ENCODE measurements around the gene KRT10. TPM values are rescaled to one million over a fixed set of nuclear protein-coding genes. Genes with fewer than 3 reads are reported as not detected.

KRT10 gene
- total and polyA plus RNA-seq, 4 donors = 4.3 to 65.0 (median 40.0) TPM

GRCh38 chr17:40813804-40814203 is 8.6 kb downstream of the KRT10 start:
- Histone ChIP-seq H3K27ac (ENCODE audit: low read depth, low read length) (no peak overlapping the region), H3K4me3 (ENCODE audit: low read depth, low read length) (no peak overlapping the region), H3K27me3 (ENCODE audit: control insufficient read depth, insufficient read depth, low read length) (peaks cover 7% of the 10 kb centered on the region), H3K4me1 (ENCODE audit: control insufficient read depth, insufficient read depth, low read length) (no peaks in the 10 kb centered on the region), H3K36me3 (ENCODE audit: control insufficient read depth, insufficient read depth, low read length) (no peaks in the 10 kb centered on the region), H3K9me3 (ENCODE audit: control insufficient read depth, insufficient read depth, low read length) (no peaks in the 10 kb centered on the region)
- WGBS (ENCODE audit: insufficient coverage) = 70% methylated on average over 3 of the region's 4 CpGs
- no peak for DNase-seq (ENCODE audit: low read depth in 4 of 6, low spot score in 6 of 6)

- Histone ChIP-seq H3K4me1 (ENCODE audit: control insufficient read depth, insufficient read depth, low read length) (no peaks in the 10 kb centered on the region), H3K36me3 (ENCODE audit: control insufficient read depth, insufficient read depth, low read length) (no peaks in the 10 kb centered on the region), H3K4me3 (ENCODE audit: low read depth, low read length) (no peak overlapping the region), H3K27ac (ENCODE audit: low read depth, low read length) (no peak overlapping the region), H3K9me3 (ENCODE audit: control insufficient read depth, insufficient read depth, low read length) (no peaks in the 10 kb centered on the region), H3K27me3 (ENCODE audit: control insufficient read depth, insufficient read depth, low read length) (peaks cover 9% of the 10 kb centered on the region)
- DNase-seq (ENCODE audit: low read depth in 4 of 6, low spot score in 6 of 6) = no peak
- WGBS (ENCODE audit: insufficient coverage) = 60% methylated on average over 1 of the region's 3 CpGs
Measured at GRCh38 chr17:40812639-40813038, 9.8 kb downstream of the KRT10 start.

GRCh38 chr17:40810494-40810893 is 11.9 kb downstream of the KRT10 start:
- no peak for DNase-seq (ENCODE audit: low read depth in 4 of 6, low spot score in 6 of 6)
- WGBS (ENCODE audit: insufficient coverage) = 100% methylated on average over 1 of the region's 6 CpGs
- H3K9me3 ChIP-seq (ENCODE audit: control insufficient read depth, insufficient read depth, low read length) = no peaks in the 10 kb centered on the region
- no peak overlapping the region for H3K27ac ChIP-seq (ENCODE audit: low read depth, low read length)
- no peaks in the 10 kb centered on the region for H3K36me3 ChIP-seq (ENCODE audit: control insufficient read depth, insufficient read depth, low read length)
- H3K4me3 ChIP-seq (ENCODE audit: low read depth, low read length) = no peak overlapping the region
- H3K27me3 ChIP-seq (ENCODE audit: control insufficient read depth, insufficient read depth, low read length) = peaks cover 22% of the 10 kb centered on the region
- H3K4me1 ChIP-seq (ENCODE audit: control insufficient read depth, insufficient read depth, low read length) = no peaks in the 10 kb centered on the region

- no peaks in the 10 kb centered on the region for H3K4me1 ChIP-seq (ENCODE audit: control insufficient read depth, insufficient read depth, low read length)
- WGBS (ENCODE audit: insufficient coverage) = no CpG with 5 or more reads among the region's 2 CpGs
- no peaks in the 10 kb centered on the region for H3K36me3 ChIP-seq (ENCODE audit: control insufficient read depth, insufficient read depth, low read length)
- H3K27me3 ChIP-seq (ENCODE audit: control insufficient read depth, insufficient read depth, low read length) = peaks cover 28% of the 10 kb centered on the region
- no peaks in the 10 kb centered on the region for H3K9me3 ChIP-seq (ENCODE audit: control insufficient read depth, insufficient read depth, low read length)
- no peak overlapping the region for H3K4me3 ChIP-seq (ENCODE audit: low read depth, low read length)
- DNase-seq (ENCODE audit: low read depth in 4 of 6, low spot score in 6 of 6) = no peak
- H3K27ac ChIP-seq (ENCODE audit: low read depth, low read length) = no peak overlapping the region
Measured at GRCh38 chr17:40809721-40810421, 12.5 kb downstream of the KRT10 start.

GRCh38 chr17:40806131-40806530 is 16.3 kb downstream of the KRT10 start:
- H3K27ac ChIP-seq (ENCODE audit: low read depth, low read length) = no peak overlapping the region
- H3K36me3 ChIP-seq (ENCODE audit: control insufficient read depth, insufficient read depth, low read length) = no peaks in the 10 kb centered on the region
- no peak overlapping the region for H3K4me3 ChIP-seq (ENCODE audit: low read depth, low read length)
- no peaks in the 10 kb centered on the region for H3K9me3 ChIP-seq (ENCODE audit: control insufficient read depth, insufficient read depth, low read length)
- peaks cover 6% of the 10 kb centered on the region for H3K4me1 ChIP-seq (ENCODE audit: control insufficient read depth, insufficient read depth, low read length)
- 60% methylated on average over 1 of the region's 3 CpGs for WGBS (ENCODE audit: insufficient coverage)
- no peak for DNase-seq (ENCODE audit: low read depth in 4 of 6, low spot score in 6 of 6)
- H3K27me3 ChIP-seq (ENCODE audit: control insufficient read depth, insufficient read depth, low read length) = peaks cover 44% of the 10 kb centered on the region

- peak in 5 of 6 donors; percentile 43 to 93 (median 47) for DNase-seq (ENCODE audit: low read depth in 4 of 6, low spot score in 6 of 6)
- H3K27me3 ChIP-seq (ENCODE audit: control insufficient read depth, insufficient read depth, low read length) = peaks cover 45% of the 10 kb centered on the region
- 0% methylated on average over 4 of the region's 13 CpGs for WGBS (ENCODE audit: insufficient coverage)
Measured at GRCh38 chr17:40803617-40804082, 18.8 kb downstream of the KRT10 start.

DNA sequence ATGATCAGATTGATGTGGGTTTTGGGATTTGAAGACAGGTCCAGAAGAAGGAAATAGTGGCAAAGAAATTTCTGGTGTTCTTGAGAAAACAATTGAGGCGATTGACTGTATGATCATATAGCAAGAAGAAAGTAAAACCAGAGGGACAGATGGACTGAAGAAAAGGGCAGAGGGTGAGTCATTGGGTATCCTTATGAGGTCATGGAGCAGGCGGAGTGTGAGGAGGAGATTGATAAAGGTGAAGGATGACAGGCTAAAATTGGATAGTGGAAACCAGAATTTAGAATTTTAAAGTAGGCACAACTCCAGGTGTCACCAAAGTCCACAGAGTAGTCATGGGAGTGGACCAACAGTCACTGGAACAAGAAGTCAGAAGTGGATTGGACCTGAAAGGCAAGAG is 21.3 kb downstream of the KRT10 start:
- no peak overlapping the region for H3K4me3 ChIP-seq (ENCODE audit: low read depth, low read length)
- H3K4me1 ChIP-seq (ENCODE audit: control insufficient read depth, insufficient read depth, low read length) = peaks cover 6% of the 10 kb centered on the region
- peaks cover 43% of the 10 kb centered on the region for H3K27me3 ChIP-seq (ENCODE audit: control insufficient read depth, insufficient read depth, low read length)
- DNase-seq (ENCODE audit: low read depth in 4 of 6, low spot score in 6 of 6) = no peak
- no peak overlapping the region for H3K27ac ChIP-seq (ENCODE audit: low read depth, low read length)
- 85% methylated on average over 2 of the region's 2 CpGs for WGBS (ENCODE audit: insufficient coverage)
- H3K36me3 ChIP-seq (ENCODE audit: control insufficient read depth, insufficient read depth, low read length) = no peaks in the 10 kb centered on the region
- no peaks in the 10 kb centered on the region for H3K9me3 ChIP-seq (ENCODE audit: control insufficient read depth, insufficient read depth, low read length)

More at GRCh38 chr17:40803617-40804082, 18.8 kb downstream of the KRT10 start:
- Histone ChIP-seq H3K36me3 (ENCODE audit: control insufficient read depth, insufficient read depth, low read length) (no peaks in the 10 kb centered on the region), H3K4me3 (ENCODE audit: low read depth, low read length) (no peak overlapping the region), H3K9me3 (ENCODE audit: control insufficient read depth, insufficient read depth, low read length) (no peaks in the 10 kb centered on the region), H3K4me1 (ENCODE audit: control insufficient read depth, insufficient read depth, low read length) (peaks cover 6% of the 10 kb centered on the region), H3K27ac (ENCODE audit: low read depth, low read length) (no peak overlapping the region)

- H3K4me3 ChIP-seq (ENCODE audit: low read depth, low read length) = no peak overlapping the region
- H3K27ac ChIP-seq (ENCODE audit: low read depth, low read length) = no peak overlapping the region
- no peaks in the 10 kb centered on the region for H3K36me3 ChIP-seq (ENCODE audit: control insufficient read depth, insufficient read depth, low read length)
- WGBS (ENCODE audit: insufficient coverage) = 50% methylated on average over 1 of the region's 1 CpG
- peaks cover 6% of the 10 kb centered on the region for H3K4me1 ChIP-seq (ENCODE audit: control insufficient read depth, insufficient read depth, low read length)
- no peaks in the 10 kb centered on the region for H3K9me3 ChIP-seq (ENCODE audit: control insufficient read depth, insufficient read depth, low read length)
- peaks cover 37% of the 10 kb centered on the region for H3K27me3 ChIP-seq (ENCODE audit: control insufficient read depth, insufficient read depth, low read length)
- DNase-seq (ENCODE audit: low read depth in 4 of 6, low spot score in 6 of 6) = no peak
Measured at GRCh38 chr17:40800381-40800780, 22.0 kb downstream of the KRT10 start.

GRCh38 chr17:40799859-40800258 is 22.6 kb downstream of the KRT10 start, which contains the start of gene KRT28:
Gene KRT28, minus strand, starts transcription at chr17:40799959. Its CDS starts 66 bp downstream, at chr17:40799893.
- no peak for DNase-seq (ENCODE audit: low read depth in 4 of 6, low spot score in 6 of 6)
- WGBS (ENCODE audit: insufficient coverage) = no CpG with 5 or more reads among the region's 3 CpGs
- no peak within 1 kb of the TSS for H3K27ac ChIP-seq (ENCODE audit: low read depth, low read length)
- H3K4me1 ChIP-seq (ENCODE audit: control insufficient read depth, insufficient read depth, low read length) = peaks cover 6% of the 10 kb centered on the region
- no peaks in the 10 kb centered on the region for H3K9me3 ChIP-seq (ENCODE audit: control insufficient read depth, insufficient read depth, low read length)
- H3K4me3 ChIP-seq (ENCODE audit: low read depth, low read length) = no peak within 1 kb of the TSS
- peaks cover 32% of the 10 kb centered on the region for H3K27me3 ChIP-seq (ENCODE audit: control insufficient read depth, insufficient read depth, low read length)
- H3K36me3 ChIP-seq (ENCODE audit: control insufficient read depth, insufficient read depth, low read length) = no peaks in the 10 kb centered on the region

DNA sequence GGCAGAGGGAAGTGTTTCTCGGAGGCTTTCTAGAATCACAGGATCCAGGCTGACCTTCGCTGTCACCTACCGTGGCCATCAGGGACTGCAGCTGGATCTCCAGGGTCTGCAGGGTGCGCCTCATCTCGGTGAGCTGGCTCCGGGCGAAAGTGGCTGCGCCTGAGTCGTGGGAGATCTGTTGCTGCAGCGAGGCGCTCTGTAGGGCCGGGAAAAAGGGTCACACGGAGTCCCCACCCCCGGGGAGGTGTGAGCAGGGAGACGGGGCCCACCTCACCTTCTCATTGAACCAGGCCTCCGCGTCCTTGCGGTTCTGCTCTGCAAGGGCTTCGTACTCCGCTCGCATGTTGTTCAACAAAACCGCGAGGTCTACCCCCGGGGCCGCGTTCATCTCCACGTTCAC is 25.6 kb downstream of the KRT10 start:
- no peaks in the 10 kb centered on the region for H3K36me3 ChIP-seq (ENCODE audit: control insufficient read depth, insufficient read depth, low read length)
- H3K27me3 ChIP-seq (ENCODE audit: control insufficient read depth, insufficient read depth, low read length) = peaks cover 23% of the 10 kb centered on the region
- no peaks in the 10 kb centered on the region for H3K4me1 ChIP-seq (ENCODE audit: control insufficient read depth, insufficient read depth, low read length)
- no peaks in the 10 kb centered on the region for H3K9me3 ChIP-seq (ENCODE audit: control insufficient read depth, insufficient read depth, low read length)
- DNase-seq (ENCODE audit: low read depth in 4 of 6, low spot score in 6 of 6) = no peak
- 74% methylated on average over 25 of the region's 27 CpGs for WGBS (ENCODE audit: insufficient coverage)
- H3K27ac ChIP-seq (ENCODE audit: low read depth, low read length) = no peak overlapping the region
- no peak overlapping the region for H3K4me3 ChIP-seq (ENCODE audit: low read depth, low read length)

Data from spinal cord (tissue), 10 donors.